Measurements from ENCODE around the gene STK25. TPM values are rescaled to one million over a fixed set of nuclear protein-coding genes. Genes with fewer than 3 reads are reported as not detected.

STK25 gene
- total RNA-seq, 1 donor = 227 TPM

GRCh38 chr2:241541564-241542277 is 33.3 kb upstream of the STK25 start:
- DNase-seq (ENCODE audit: insufficient read length, low spot score, missing footprints) = peak; percentile 86
- no peak for TF ChIP-seq CTCF (IDR thresholded peaks at IDR 0.05; ENCODE audit: extremely low read depth, low read depth, low read length)
- Histone ChIP-seq H3K79me2 (ENCODE audit: insufficient read depth, low read length) (no peaks in the 10 kb centered on the region), H3K4me2 (ENCODE audit: insufficient read depth, low read length) (peak overlapping the region; percentile 73), H3K27ac (ENCODE audit: low read depth, low read length) (no peak overlapping the region), H3K4me3 (ENCODE audit: insufficient read depth, low read length) (peak overlapping the region; percentile 69), H4K20me1 (ENCODE audit: insufficient read depth, low read length) (no peaks in the 10 kb centered on the region), H3K36me3 (ENCODE audit: insufficient read depth, low read length) (no peaks in the 10 kb centered on the region), H3K9me3 (ENCODE audit: low read depth, low read length) (no peaks in the 10 kb centered on the region), H3K27me3 (ENCODE audit: insufficient read depth, low read length) (peaks cover 5% of the 10 kb centered on the region), H3K4me1 (ENCODE audit: insufficient read depth, low read length) (peaks cover 40% of the 10 kb centered on the region), H2AFZ (ENCODE audit: low read length) (peak overlapping the region; percentile 56)

- no peak for TF ChIP-seq CTCF (IDR thresholded peaks at IDR 0.05; ENCODE audit: extremely low read depth, low read depth, low read length)
- peak; percentile 96 for DNase-seq (ENCODE audit: insufficient read length, low spot score, missing footprints)
- peaks cover 5% of the 10 kb centered on the region for H3K27me3 ChIP-seq (ENCODE audit: insufficient read depth, low read length)
- H3K4me3 ChIP-seq (ENCODE audit: insufficient read depth, low read length) = peak overlapping the region; percentile 69
- H2AFZ ChIP-seq (ENCODE audit: low read length) = peak overlapping the region; percentile 80
- H3K4me2 ChIP-seq (ENCODE audit: insufficient read depth, low read length) = peak overlapping the region; percentile 81
- H3K79me2 ChIP-seq (ENCODE audit: insufficient read depth, low read length) = no peaks in the 10 kb centered on the region
- no peaks in the 10 kb centered on the region for H3K9me3 ChIP-seq (ENCODE audit: low read depth, low read length)
- H3K27ac ChIP-seq (ENCODE audit: low read depth, low read length) = no peak overlapping the region
- H3K4me1 ChIP-seq (ENCODE audit: insufficient read depth, low read length) = peaks cover 33% of the 10 kb centered on the region
- no peaks in the 10 kb centered on the region for H3K36me3 ChIP-seq (ENCODE audit: insufficient read depth, low read length)
- no peaks in the 10 kb centered on the region for H4K20me1 ChIP-seq (ENCODE audit: insufficient read depth, low read length)
Observed at GRCh38 chr2:241540771-241541561, 32.6 kb upstream of the STK25 start.

- Histone ChIP-seq H3K4me2 (ENCODE audit: insufficient read depth, low read length) (peak overlapping the region; percentile 81), H3K4me1 (ENCODE audit: insufficient read depth, low read length) (peaks cover 27% of the 10 kb centered on the region), H4K20me1 (ENCODE audit: insufficient read depth, low read length) (no peaks in the 10 kb centered on the region), H2AFZ (ENCODE audit: low read length) (peak overlapping the region; percentile 80), H3K36me3 (ENCODE audit: insufficient read depth, low read length) (no peaks in the 10 kb centered on the region), H3K79me2 (ENCODE audit: insufficient read depth, low read length) (no peaks in the 10 kb centered on the region), H3K9me3 (ENCODE audit: low read depth, low read length) (no peaks in the 10 kb centered on the region), H3K27me3 (ENCODE audit: insufficient read depth, low read length) (peaks cover 5% of the 10 kb centered on the region), H3K27ac (ENCODE audit: low read depth, low read length) (no peak overlapping the region), H3K4me3 (ENCODE audit: insufficient read depth, low read length) (peak overlapping the region; percentile 69)
- no peak for TF ChIP-seq CTCF (IDR thresholded peaks at IDR 0.05; ENCODE audit: extremely low read depth, low read depth, low read length)
- DNase-seq (ENCODE audit: insufficient read length, low spot score, missing footprints) = peak; percentile 91
Observed at GRCh38 chr2:241540401-241540770, 32.0 kb upstream of the STK25 start.

Data from osteoblast (primary cell).